ENCODE measurements around the gene ZNF524.
"Not testable (repeated sequence)": the region's sequence is repeated elsewhere in the genome, so short reads cannot be mapped to it uniquely, and the experiment has no call there.

ZNF524 gene

DNA sequence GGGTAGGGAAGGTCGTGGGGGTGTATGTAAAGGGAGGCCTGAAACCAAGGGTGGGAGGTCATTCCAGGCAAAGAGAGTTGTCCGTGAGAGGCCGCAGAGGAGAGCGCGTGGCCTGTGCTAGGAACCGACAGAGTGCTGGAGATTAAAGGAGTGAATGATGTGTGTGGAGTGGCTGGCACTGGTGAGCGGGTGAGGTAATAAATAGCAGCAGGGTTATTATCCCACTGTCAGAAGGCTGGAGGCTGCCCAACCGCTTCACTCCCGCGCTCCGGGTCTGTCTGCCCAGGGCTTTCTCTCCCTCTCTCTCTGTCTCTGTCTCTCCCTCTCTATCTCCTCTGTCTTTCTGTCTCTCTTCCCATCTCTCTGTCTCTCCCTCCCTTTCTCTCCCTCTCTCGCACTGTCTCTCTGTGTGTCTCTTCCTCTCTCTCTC lies 36.8 kb upstream of the ZNF524 start:
- no peak overlapping the region for H3K4me2 ChIP-seq
- TF ChIP-seq, protein P1, sequence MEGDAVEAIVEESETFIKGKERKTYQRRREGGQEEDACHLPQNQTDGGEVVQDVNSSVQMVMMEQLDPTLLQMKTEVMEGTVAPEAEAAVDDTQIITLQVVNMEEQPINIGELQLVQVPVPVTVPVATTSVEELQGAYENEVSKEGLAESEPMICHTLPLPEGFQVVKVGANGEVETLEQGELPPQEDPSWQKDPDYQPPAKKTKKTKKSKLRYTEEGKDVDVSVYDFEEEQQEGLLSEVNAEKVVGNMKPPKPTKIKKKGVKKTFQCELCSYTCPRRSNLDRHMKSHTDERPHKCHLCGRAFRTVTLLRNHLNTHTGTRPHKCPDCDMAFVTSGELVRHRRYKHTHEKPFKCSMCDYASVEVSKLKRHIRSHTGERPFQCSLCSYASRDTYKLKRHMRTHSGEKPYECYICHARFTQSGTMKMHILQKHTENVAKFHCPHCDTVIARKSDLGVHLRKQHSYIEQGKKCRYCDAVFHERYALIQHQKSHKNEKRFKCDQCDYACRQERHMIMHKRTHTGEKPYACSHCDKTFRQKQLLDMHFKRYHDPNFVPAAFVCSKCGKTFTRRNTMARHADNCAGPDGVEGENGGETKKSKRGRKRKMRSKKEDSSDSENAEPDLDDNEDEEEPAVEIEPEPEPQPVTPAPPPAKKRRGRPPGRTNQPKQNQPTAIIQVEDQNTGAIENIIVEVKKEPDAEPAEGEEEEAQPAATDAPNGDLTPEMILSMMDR (conservative IDR thresholded peaks at IDR 0.05; ENCODE audit: low read depth, low read length) = no peak
- no peak overlapping the region for H3K27ac ChIP-seq
- no peaks in the 10 kb centered on the region for H3K36me3 ChIP-seq (ENCODE audit: insufficient read depth)
- H3K4me1 ChIP-seq (ENCODE audit: low read depth, poor library complexity, severe bottlenecking) = no peaks in the 10 kb centered on the region
- H4K20me1 ChIP-seq (ENCODE audit: insufficient read depth) = no peaks in the 10 kb centered on the region
- H3K79me2 ChIP-seq (ENCODE audit: insufficient read depth, low read depth) = no peaks in the 10 kb centered on the region
- no peak overlapping the region for H3K4me3 ChIP-seq (IDR thresholded peaks at IDR 0.05; ENCODE audit: insufficient read depth, low read depth, low read length)
- no peak overlapping the region for H3K9ac ChIP-seq
- H3K27me3 ChIP-seq (ENCODE audit: insufficient read depth, low read depth) = peaks cover 69% of the 10 kb centered on the region
- H2AFZ ChIP-seq (ENCODE audit: low read depth) = no peak overlapping the region

DNA sequence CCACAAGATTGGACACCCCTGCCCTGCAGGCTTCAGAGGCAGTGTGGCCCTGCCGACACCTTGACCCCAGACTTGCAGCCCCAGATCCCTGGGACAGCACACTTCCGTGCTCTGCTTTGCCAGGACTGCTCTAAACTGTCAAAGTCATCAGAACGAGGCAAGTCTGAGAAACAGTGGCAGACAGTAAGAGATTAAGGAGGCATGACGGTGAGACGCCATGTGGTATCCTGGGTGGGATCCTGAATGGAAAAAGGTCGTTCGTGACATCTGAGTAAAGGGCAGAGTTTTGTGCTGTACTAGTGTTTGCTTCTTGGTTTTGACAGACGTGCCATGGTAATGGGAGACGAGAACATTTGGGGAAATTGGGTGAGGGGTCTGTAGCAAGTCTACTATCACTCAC lies 33.3 kb upstream of the ZNF524 start:
- no peaks in the 10 kb centered on the region for H3K79me2 ChIP-seq (ENCODE audit: insufficient read depth, low read depth)
- H4K20me1 ChIP-seq (ENCODE audit: insufficient read depth) = no peaks in the 10 kb centered on the region
- H3K4me3 ChIP-seq (IDR thresholded peaks at IDR 0.05; ENCODE audit: insufficient read depth, low read depth, low read length) = no peak overlapping the region
- no peak overlapping the region for H2AFZ ChIP-seq (ENCODE audit: low read depth)
- peaks cover 47% of the 10 kb centered on the region for H3K27me3 ChIP-seq (ENCODE audit: insufficient read depth, low read depth)
- TF ChIP-seq, protein P1 (conservative IDR thresholded peaks at IDR 0.05; ENCODE audit: low read depth, low read length) = no peak
- H3K9ac ChIP-seq = no peak overlapping the region
- H3K4me1 ChIP-seq (ENCODE audit: low read depth, poor library complexity, severe bottlenecking) = no peaks in the 10 kb centered on the region
- no peak overlapping the region for H3K4me2 ChIP-seq
- no peak overlapping the region for H3K27ac ChIP-seq
- H3K36me3 ChIP-seq (ENCODE audit: insufficient read depth) = no peaks in the 10 kb centered on the region

DNA sequence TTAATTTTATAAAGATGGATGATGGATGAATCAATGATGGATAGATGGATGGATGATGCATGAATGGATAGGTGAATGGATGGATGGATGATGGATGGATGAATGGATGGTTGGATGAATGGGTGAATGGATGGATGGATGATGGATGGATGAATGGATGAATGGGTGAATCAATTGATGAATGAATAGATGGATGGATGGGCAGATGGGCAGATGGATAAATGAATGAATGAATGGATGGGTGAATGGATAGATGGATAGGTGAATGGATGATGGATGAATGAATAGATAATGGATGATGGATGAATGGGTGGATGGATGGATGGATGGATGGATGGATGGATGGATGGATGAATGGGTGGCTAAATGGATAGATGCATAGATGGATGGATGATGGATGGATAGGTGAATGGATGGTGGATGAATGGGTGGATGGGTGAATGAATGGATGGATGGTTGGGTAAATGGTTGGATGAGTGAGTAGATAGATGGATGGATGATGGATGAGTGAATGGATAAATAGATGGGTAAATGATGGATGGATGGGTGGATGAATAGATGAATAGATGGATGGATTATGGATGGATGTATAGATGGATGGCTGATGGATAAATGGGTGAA lies 32.3 kb upstream of the ZNF524 start:
- Histone ChIP-seq H3K4me1 (ENCODE audit: low read depth, poor library complexity, severe bottlenecking) (no peaks in the 10 kb centered on the region), H3K79me2 (ENCODE audit: insufficient read depth, low read depth) (no peaks in the 10 kb centered on the region), H3K4me2 (no peak overlapping the region), H3K4me3 (IDR thresholded peaks at IDR 0.05; ENCODE audit: insufficient read depth, low read depth, low read length) (no peak overlapping the region), H3K36me3 (ENCODE audit: insufficient read depth) (no peaks in the 10 kb centered on the region), H4K20me1 (ENCODE audit: insufficient read depth) (no peaks in the 10 kb centered on the region), H3K27ac (no peak overlapping the region), H3K9ac (no peak overlapping the region), H3K27me3 (ENCODE audit: insufficient read depth, low read depth) (peaks cover 38% of the 10 kb centered on the region), H2AFZ (ENCODE audit: low read depth) (no peak overlapping the region)
- TF ChIP-seq, protein P1 (conservative IDR thresholded peaks at IDR 0.05; ENCODE audit: low read depth, low read length) = no peak

DNA sequence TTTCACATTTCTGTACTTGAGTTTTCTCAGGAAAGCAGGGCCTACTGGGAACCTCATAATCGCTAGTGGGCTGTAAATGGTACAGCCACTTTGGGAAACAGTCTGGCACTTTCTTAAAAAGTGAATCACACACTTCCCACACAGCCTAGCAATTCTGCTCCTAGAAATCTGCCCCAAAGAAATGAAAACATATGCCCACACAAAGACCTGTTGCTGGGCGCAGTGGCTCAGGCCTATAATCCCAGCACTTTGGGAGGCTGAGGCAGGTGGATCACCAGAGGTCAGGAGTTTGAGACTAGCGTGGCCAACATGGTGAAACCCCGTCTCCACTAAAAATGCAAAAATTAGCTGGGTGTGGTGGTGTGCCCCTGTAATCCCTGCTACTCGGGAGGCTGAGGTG lies 30.6 kb upstream of the ZNF524 start:
- not testable (repeated sequence) for H3K4me1 ChIP-seq (ENCODE audit: low read depth, poor library complexity, severe bottlenecking); H3K9ac ChIP-seq; H3K79me2 ChIP-seq (ENCODE audit: insufficient read depth, low read depth); H4K20me1 ChIP-seq (ENCODE audit: insufficient read depth); H2AFZ ChIP-seq (ENCODE audit: low read depth); H3K27ac ChIP-seq; H3K4me3 ChIP-seq (IDR thresholded peaks at IDR 0.05; ENCODE audit: insufficient read depth, low read depth, low read length); H3K36me3 ChIP-seq (ENCODE audit: insufficient read depth); H3K4me2 ChIP-seq
- H3K27me3 ChIP-seq (ENCODE audit: insufficient read depth, low read depth) = peaks cover 31% of the 10 kb centered on the region

DNA sequence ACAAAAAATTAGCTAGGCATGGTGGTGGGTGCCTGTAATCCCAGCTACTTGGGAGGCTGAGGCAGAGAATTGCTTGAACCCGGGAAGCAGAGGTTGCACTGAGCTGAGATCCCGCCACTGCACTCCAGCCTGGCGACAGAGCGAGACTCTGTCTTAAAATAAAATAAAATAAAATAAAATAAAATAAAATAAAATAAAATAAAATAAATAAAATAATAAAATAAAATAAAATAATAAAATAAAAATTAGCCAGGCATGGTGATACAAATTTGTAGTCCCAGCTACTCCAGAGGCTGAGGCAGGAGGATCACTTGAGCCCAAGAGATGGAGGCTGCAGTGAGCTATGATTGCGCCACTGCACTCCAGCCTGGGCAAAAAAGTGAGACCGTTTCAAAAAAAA lies 26.2 kb upstream of the ZNF524 start:
- not testable (repeated sequence) for H3K27ac ChIP-seq; H3K36me3 ChIP-seq (ENCODE audit: insufficient read depth); H2AFZ ChIP-seq (ENCODE audit: low read depth); H3K4me2 ChIP-seq; H3K4me3 ChIP-seq (IDR thresholded peaks at IDR 0.05; ENCODE audit: insufficient read depth, low read depth, low read length); H4K20me1 ChIP-seq (ENCODE audit: insufficient read depth); H3K27me3 ChIP-seq (ENCODE audit: insufficient read depth, low read depth); H3K4me1 ChIP-seq (ENCODE audit: low read depth, poor library complexity, severe bottlenecking); H3K9ac ChIP-seq; H3K79me2 ChIP-seq (ENCODE audit: insufficient read depth, low read depth)

Measured in KMS-11 (cell line).